ENCODE data around the gene MAMDC4.

DNA sequence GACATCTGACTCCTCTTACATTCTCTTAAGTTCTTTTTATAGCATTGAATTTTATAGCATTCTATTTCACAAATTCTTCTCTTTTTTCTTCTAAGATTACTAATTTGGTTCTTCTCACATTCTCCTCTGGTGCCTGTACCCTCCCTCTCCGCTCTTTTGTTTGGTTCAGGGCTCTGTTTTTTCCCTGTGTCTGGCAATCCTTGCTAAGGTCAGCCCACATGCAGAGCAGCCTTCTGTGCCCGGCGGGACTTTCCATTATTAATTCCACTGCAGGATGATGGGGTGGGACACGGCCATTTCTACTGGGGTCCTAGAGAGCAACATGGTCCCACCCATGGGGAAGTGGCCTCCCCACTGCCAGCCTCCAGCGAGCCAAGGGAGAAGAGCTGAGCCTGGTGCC lies 24.3 kb downstream of the MAMDC4 start:
- TF ChIP-seq, protein P1, sequence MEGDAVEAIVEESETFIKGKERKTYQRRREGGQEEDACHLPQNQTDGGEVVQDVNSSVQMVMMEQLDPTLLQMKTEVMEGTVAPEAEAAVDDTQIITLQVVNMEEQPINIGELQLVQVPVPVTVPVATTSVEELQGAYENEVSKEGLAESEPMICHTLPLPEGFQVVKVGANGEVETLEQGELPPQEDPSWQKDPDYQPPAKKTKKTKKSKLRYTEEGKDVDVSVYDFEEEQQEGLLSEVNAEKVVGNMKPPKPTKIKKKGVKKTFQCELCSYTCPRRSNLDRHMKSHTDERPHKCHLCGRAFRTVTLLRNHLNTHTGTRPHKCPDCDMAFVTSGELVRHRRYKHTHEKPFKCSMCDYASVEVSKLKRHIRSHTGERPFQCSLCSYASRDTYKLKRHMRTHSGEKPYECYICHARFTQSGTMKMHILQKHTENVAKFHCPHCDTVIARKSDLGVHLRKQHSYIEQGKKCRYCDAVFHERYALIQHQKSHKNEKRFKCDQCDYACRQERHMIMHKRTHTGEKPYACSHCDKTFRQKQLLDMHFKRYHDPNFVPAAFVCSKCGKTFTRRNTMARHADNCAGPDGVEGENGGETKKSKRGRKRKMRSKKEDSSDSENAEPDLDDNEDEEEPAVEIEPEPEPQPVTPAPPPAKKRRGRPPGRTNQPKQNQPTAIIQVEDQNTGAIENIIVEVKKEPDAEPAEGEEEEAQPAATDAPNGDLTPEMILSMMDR (IDR thresholded peaks at IDR 0.05): no peak
- TF ChIP-seq POLR2A (IDR thresholded peaks at IDR 0.05): no peak
